Upper lobe of left lung (tissue), 6 donors: ENCODE data around the gene IGFN1. TPM values are rescaled to one million over a fixed set of nuclear protein-coding genes. Genes with fewer than 3 reads are reported as not detected.

Source experiments
- ATAC-seq, 2 donors: fragments of 200-7000 bp; cut with Tn5 transposase; one replicate each; pipeline ENCODE4 v1.9.1; 2022; ENCODE audit warnings: mild to moderate bottlenecking in 2 of 2, moderate library complexity in 2 of 2; ENCODE audit not compliant: low FRiP score in 2 of 2
- DNase-seq, 2 donors: peaks; one replicate each; pipeline ENCODE4 v3.0.0-alpha.2; 2019 to 2020
- H3K27ac ChIP-seq, 4 donors: fragments of 200-600 bp; sonication (generic); one replicate each; pipeline ENCODE4 v1.5.1; 2016 to 2019
- H3K27me3 ChIP-seq, 4 donors: fragments of 200-600 bp; sonication (generic); one replicate each; pipeline ENCODE4 v1.5.1; 2017 to 2019
- H3K36me3 ChIP-seq, 4 donors: fragments of 200-600 bp; sonication (generic); one replicate each; pipeline ENCODE4 v1.5.1; 2016 to 2019
- H3K4me1 ChIP-seq, 4 donors: fragments of 200-600 bp; sonication (generic); one replicate each; pipeline ENCODE4 v1.5.1; 2018 to 2019
- H3K4me3 ChIP-seq, 4 donors: fragments of 200-600 bp; sonication (generic); one replicate each; pipeline ENCODE4 v1.5.1; 2017 to 2019; ENCODE audit warnings: mild to moderate bottlenecking in 2 of 4, moderate library complexity in 1 of 4
- H3K9me3 ChIP-seq, 4 donors: fragments of 200-600 bp; sonication (generic); one replicate each; pipeline ENCODE4 v1.5.1; 2018 to 2019
- EP300 ChIP-seq, 4 donors: sonication (generic); formaldehyde crosslinking; IDR thresholded peaks; one replicate each; pipeline ENCODE4 v1.5.1; 2017; ENCODE audit warnings: antibody characterized with exemption in 4 of 4, control low read depth in 2 of 4
- POLR2A ChIP-seq, 4 donors: fragments of 450-650 bp; IDR thresholded peaks; one replicate each; pipeline ENCODE4 v1.5.1; 2016 to 2017; ENCODE audit warnings: antibody characterized with exemption in 4 of 4, mild to moderate bottlenecking in 2 of 4
- POLR2AphosphoS5 ChIP-seq, 2 donors: sonication (generic); formaldehyde crosslinking; IDR thresholded peaks; one replicate each; pipeline ENCODE4 v1.5.1; 2017; ENCODE audit warnings: antibody characterized with exemption in 2 of 2
- WGBS, 2 donors: methylation state at CpG; one replicate each; pipeline ENCODE4 v1.1.5; 2017 to 2018; 5-methylcytosine and 5-hydroxymethylcytosine counted together
- total RNA-seq, 6 donors: library from RNA; depleted of rRNA in 4 of 6; stranded (reverse); fragments of >200 nt in 4 of 6; gene quantifications; one replicate each; pipeline versions ENCODE4 v1.1.0 to v1.2.1, GENCODE V29; 2016 to 2021
- TF ChIP-seq, protein P1 (sequence below), 6 experiments: fragments of 450-650 bp in 4 of 6; fragments of 200-600 bp in 2 of 6; sonication (generic) in 2 of 6; IDR thresholded peaks; one replicate each; pipeline ENCODE4 v1.5.1; 2016 to 2019; ENCODE audit warnings: antibody characterized with exemption in 6 of 6
- donor health status: DM: no; HTN: no; CAD: no; lungs with moderate emphysema.
- donor health status: DM: no; HTN: yes; CAD: no; lungs with severe emphysema.

IGFN1 gene
- total RNA-seq, 6 donors from 2014 or later = 0.11 to 6.3 (median 0.79) TPM; not detected in 2

DNA sequence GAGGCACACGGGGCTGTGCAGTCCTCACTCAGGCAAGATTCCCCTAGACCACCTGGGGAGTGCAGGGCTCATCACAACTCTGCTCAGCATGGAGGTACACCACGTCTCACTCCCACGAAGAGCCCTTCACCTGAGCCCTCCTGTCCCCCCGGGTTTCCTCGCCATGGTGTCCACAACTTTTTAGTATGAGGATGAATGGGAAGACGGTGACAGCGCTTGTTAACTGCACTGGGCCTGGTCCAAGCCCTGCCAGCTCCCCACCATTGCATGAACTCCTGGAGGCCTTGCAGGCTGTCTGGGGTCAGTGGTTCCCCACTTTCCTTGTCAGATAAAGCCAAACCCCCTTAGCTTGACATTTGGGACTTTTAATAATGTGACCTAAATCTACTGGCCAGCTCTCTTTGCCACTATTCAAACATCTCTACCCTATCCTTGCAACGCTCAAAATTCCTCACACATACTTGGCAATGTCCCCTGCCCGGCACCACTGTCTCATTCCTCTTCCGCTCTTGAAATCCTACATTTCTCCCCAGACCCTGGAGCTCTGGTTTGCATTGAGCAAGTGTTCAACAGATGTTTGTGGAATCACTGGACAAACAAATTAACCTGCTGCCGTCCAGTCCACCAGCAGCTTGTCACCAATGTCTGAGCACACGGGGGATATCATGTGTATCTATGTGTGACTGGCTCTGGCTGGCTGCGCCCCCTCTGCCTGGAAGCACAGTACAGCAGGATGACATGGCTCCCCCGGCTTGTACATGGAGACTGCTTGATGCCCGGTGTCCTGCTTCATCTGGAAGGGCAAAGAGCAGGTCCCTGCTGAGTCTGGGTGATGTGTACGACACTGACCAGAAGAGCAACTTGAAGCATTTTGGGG is 47.5 kb upstream of the IGFN1 start:
- no peaks in the 10 kb centered on the region for H3K27me3 ChIP-seq
- no peaks in the 10 kb centered on the region for H3K4me1 ChIP-seq
- no peaks in the 10 kb centered on the region for H3K9me3 ChIP-seq
- TF ChIP-seq POLR2A (IDR thresholded peaks at IDR 0.05) (no peak), EP300 (IDR thresholded peaks at IDR 0.05) (no peak), POLR2AphosphoS5 (IDR thresholded peaks at IDR 0.05) (no peak)
- TF ChIP-seq, protein P1, sequence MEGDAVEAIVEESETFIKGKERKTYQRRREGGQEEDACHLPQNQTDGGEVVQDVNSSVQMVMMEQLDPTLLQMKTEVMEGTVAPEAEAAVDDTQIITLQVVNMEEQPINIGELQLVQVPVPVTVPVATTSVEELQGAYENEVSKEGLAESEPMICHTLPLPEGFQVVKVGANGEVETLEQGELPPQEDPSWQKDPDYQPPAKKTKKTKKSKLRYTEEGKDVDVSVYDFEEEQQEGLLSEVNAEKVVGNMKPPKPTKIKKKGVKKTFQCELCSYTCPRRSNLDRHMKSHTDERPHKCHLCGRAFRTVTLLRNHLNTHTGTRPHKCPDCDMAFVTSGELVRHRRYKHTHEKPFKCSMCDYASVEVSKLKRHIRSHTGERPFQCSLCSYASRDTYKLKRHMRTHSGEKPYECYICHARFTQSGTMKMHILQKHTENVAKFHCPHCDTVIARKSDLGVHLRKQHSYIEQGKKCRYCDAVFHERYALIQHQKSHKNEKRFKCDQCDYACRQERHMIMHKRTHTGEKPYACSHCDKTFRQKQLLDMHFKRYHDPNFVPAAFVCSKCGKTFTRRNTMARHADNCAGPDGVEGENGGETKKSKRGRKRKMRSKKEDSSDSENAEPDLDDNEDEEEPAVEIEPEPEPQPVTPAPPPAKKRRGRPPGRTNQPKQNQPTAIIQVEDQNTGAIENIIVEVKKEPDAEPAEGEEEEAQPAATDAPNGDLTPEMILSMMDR (IDR thresholded peaks at IDR 0.05) = no peak
- H3K36me3 ChIP-seq = peaks cover 28 to 93% (median 60%) of the 10 kb centered on the region in 4 donors
- DNase-seq (no peak), ATAC-seq (no peak)
- no peak overlapping the region for H3K4me3 ChIP-seq
- 85 to 89% methylated on average over 15 to 16 of the region's 16 CpGs for WGBS, 2 donors
- no peak overlapping the region for H3K27ac ChIP-seq

DNA sequence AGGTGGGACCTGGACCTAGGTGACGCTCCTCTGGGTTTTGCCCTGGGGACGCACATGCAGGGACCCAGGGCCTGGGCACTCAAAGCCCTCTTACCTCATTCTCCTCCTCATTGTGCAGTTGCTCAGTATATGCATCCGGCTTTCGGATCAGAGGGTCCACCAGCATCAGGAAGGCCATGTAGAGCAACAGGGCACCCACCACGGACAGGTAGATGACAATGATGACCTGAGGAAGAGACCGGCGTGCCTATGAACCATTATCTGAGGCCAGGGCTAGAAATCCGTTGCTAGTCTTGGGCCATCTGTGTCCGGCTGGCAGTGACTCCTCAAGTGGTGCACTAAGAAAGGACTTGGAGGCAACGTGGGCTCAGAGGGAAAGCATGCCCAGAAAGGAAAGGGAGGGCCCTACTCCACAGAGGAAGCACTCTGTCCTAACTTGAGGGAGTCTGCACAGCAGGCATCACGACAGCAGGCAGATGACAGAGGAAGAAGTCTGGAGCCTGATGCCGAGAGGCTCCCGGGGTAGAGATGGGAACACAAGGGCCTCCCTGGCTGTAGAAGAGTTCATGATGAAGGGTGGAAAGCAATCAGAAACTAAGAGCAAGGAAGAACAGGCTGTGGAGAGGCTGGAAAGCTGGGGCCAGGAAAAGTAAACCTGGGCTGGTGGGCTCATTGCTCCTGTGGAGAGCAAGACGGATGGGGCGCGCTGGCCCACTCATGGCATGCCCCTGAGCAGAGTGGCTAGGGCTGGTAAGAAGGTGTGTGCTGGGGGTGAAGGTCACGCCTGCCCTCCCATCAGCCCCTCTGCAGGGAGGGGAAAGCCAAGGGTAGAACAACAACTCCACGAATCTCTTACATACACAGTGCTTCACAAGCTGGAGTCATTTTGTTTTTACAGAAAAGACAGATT is 46.6 kb upstream of the IGFN1 start:
- no peak for ATAC-seq
- no peak for DNase-seq
- TF ChIP-seq EP300 (IDR thresholded peaks at IDR 0.05) (no peak), POLR2A (IDR thresholded peaks at IDR 0.05) (no peak)
- TF ChIP-seq, protein P1 (IDR thresholded peaks at IDR 0.05) = no peak
- H3K36me3 ChIP-seq = peaks cover 34 to 94% (median 57%) of the 10 kb centered on the region in 4 donors
- H3K4me1 ChIP-seq = no peaks in the 10 kb centered on the region
- H3K9me3 ChIP-seq = no peaks in the 10 kb centered on the region
- 88% methylated on average over 13 to 18 of the region's 18 CpGs for WGBS, 2 donors
- H3K27ac ChIP-seq = no peak overlapping the region
- no peaks in the 10 kb centered on the region for H3K27me3 ChIP-seq
- no peak overlapping the region for H3K4me3 ChIP-seq

DNA sequence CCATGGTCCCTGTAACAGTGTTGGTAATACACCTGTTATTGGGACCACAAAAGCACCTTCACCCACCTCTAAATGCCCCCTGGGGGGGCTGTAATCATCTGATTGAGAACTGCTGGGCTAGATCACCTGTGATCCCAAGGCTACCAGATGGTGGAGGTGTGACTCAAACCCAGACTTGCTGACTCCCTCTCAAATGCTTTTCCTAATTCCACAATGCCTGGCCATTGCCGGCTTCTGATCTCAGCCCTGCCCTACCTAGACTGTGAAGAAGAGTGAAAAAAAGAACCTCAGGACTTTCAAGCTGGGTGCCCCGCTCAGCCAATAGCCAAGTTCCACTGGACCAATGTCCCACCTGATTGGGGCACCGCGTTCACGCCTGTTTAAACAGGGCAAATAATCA is 45.9 kb upstream of the IGFN1 start:
- no peaks in the 10 kb centered on the region for H3K9me3 ChIP-seq
- TF ChIP-seq POLR2A (IDR thresholded peaks at IDR 0.05) (no peak), POLR2AphosphoS5 (IDR thresholded peaks at IDR 0.05) (no peak), EP300 (IDR thresholded peaks at IDR 0.05) (no peak)
- TF ChIP-seq, protein P1 (IDR thresholded peaks at IDR 0.05) = no peak
- no peak overlapping the region for H3K27ac ChIP-seq
- 86 to 88% methylated on average over 5 of the region's 5 CpGs for WGBS, 2 donors
- ATAC-seq (no peak), DNase-seq (no peak)
- H3K27me3 ChIP-seq = no peaks in the 10 kb centered on the region
- no peaks in the 10 kb centered on the region for H3K4me1 ChIP-seq
- H3K4me3 ChIP-seq = no peak overlapping the region
- peaks cover 30 to 93% (median 53%) of the 10 kb centered on the region in 4 donors for H3K36me3 ChIP-seq

GRCh38 chr1:201145132-201145531 is 45.5 kb upstream of the IGFN1 start:
- H3K4me3 ChIP-seq = no peak overlapping the region
- WGBS, 2 donors = 82 to 92% methylated on average over 3 of the region's 3 CpGs
- no peaks in the 10 kb centered on the region for H3K4me1 ChIP-seq
- H3K36me3 ChIP-seq = peaks cover 30 to 93% (median 51%) of the 10 kb centered on the region in 4 donors
- ATAC-seq (no peak), DNase-seq (no peak)
- H3K27me3 ChIP-seq = no peaks in the 10 kb centered on the region
- no peaks in the 10 kb centered on the region for H3K9me3 ChIP-seq
- H3K27ac ChIP-seq = no peak overlapping the region
- TF ChIP-seq, protein P1 (IDR thresholded peaks at IDR 0.05) = no peak
- TF ChIP-seq EP300 (IDR thresholded peaks at IDR 0.05) = no peak
- no peak for TF ChIP-seq POLR2A (IDR thresholded peaks at IDR 0.05)
- no peak for TF ChIP-seq POLR2AphosphoS5 (IDR thresholded peaks at IDR 0.05)
